ENCODE measurements around the gene DSTYK.
"Not testable (repeated sequence)": the region's sequence is repeated elsewhere in the genome, so short reads cannot be mapped to it uniquely, and the experiment has no call there.

DSTYK gene

DNA sequence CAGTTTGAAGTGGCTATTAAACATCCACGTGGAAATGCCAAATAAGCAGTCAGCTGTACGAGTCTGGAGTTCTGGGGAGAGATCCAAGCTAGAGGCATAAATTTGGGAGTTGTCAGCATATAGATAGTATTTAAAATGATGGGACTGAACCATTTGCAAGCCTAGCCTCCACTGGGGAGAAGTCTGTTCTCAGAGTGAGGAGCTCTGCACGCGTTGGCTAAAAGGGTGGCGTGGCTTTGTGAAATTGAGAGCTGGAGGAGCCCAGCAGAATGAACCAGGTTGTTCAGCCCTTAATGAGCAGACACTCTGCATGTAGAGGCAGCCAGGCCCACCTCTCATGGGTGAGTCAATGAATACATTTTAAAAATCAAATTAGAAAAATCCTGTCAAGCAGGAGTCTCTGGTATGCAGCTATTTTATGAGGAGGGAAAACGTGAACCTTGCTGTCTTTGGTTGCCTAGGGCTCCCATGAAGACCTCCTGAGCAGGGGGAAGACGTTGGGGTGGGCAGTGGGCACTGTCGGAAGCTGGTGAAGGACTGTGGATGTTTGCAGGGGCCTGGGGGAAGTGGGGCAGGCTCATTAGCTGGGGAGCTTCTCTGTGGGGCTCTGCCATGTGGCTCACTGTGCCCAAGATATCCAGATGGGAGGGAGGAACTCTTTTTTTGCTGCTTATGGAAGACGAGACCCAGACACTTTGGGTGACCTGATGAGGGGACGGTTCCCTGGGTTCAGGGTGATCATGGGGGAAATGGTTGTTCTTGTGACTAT, 35.0 kb upstream of the DSTYK start:
- no peak for ATAC-seq
- no peaks in the 10 kb centered on the region for H3K9me3 Mint-ChIP-seq
- H3K27ac Mint-ChIP-seq, result no peak overlapping the region
- H3K4me1 Mint-ChIP-seq, result peaks cover 15% of the 10 kb centered on the region
- H3K4me3 Mint-ChIP-seq, result no peak overlapping the region
- H3K36me3 Mint-ChIP-seq, result no peaks in the 10 kb centered on the region
- DNase-seq (ENCODE audit: low spot score in 2 of 2), result no peak

DNA sequence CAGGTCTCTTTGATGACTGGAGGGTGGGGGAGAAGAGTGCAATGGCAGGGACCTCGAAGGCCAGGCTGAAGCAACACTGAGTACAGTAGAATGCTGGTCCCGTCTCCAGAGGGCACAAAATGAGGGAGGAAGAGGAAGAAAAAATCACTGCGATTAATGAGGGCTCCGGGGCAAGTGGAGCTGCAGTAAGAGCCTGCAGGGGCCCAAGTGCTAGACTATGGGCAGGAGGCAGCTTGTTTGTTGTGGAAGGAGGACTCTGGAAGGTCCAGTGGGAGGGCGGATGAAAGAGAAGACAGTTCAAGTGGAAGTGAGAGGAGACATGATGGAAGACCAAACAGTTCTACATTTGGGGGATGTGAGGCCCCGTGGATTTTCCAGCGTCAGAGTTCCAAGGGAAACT, 33.6 kb upstream of the DSTYK start:
- Mint-ChIP-seq H3K36me3 (no peaks in the 10 kb centered on the region), H3K4me3 (no peak overlapping the region), H3K4me1 (peaks cover 15% of the 10 kb centered on the region), H3K9me3 (no peaks in the 10 kb centered on the region), H3K27ac (no peak overlapping the region)
- DNase-seq (ENCODE audit: low spot score in 2 of 2) (no peak), ATAC-seq (no peak)

DNA sequence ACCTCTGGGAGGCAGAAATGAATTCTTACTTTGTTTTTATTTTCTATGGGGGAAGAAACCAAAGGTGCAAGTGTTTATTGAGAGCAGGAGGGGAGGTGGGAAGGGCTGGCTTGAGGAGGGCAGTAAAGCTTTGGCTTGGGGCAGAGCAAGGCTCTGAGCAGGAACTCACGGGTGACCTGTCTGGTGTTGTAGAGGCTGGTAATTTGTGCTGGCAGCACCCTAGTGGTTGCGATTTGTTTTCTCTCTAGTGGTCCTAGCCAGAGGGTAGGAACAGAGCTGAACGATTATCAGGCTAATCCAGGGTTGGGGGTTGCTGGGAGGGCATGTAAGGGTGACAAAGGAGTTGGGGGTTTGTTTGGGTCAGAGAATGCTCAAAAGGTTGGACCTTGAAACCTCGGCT, 32.9 kb upstream of the DSTYK start:
- peaks cover 15% of the 10 kb centered on the region for H3K4me1 Mint-ChIP-seq
- no peak overlapping the region for H3K27ac Mint-ChIP-seq
- H3K36me3 Mint-ChIP-seq, result no peaks in the 10 kb centered on the region
- H3K9me3 Mint-ChIP-seq, result no peaks in the 10 kb centered on the region
- H3K4me3 Mint-ChIP-seq, result no peak overlapping the region
- ATAC-seq (no peak), DNase-seq (ENCODE audit: low spot score in 2 of 2) (no peak)

DNA sequence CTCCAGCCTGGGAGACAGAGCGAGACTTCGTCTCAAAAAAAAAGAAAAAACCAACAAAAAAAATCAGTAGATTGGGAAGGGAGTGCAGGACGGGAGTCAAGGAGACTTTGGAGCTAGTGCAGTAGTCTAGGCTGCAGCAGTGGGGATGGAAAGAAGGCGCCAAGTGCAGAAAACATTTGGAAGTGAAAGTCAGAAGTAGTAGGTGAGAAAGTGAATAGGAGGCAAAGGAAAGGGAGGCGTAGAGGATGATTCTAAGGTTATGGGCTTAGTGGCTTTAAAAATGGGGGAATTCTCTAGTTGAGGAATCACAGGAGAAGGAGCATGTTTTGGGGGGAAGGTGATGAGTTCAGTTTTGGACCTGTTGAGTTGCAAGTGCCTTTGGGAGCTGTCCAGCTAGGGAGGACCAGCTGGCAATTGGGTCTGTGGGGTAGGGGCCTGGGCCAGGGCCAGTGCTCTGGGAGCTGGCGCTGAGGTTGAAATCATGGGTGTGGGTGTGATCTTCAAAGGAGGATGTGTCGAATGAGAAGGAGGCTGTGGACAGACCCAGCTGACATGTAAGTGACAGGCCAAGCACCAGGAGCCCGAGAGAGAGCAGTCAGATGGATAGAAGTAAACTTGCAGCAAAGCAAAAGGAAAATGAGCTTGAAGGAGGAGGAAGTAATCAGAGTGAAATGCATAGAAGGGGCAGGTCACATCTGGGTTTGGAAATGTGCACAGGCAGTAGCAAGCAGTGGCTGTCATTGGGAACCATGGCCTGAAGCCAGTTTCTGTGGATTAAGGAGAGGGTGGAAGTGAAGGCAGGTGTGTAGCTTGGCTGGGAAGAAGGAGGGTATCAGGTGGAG, 32.1 kb upstream of the DSTYK start:
- no peaks in the 10 kb centered on the region for H3K9me3 Mint-ChIP-seq
- ATAC-seq (no peak), DNase-seq (ENCODE audit: low spot score in 2 of 2) (no peak)
- peaks cover 15% of the 10 kb centered on the region for H3K4me1 Mint-ChIP-seq
- H3K36me3 Mint-ChIP-seq, result peaks cover under 1% of the 10 kb centered on the region
- H3K4me3 Mint-ChIP-seq, result no peak overlapping the region
- H3K27ac Mint-ChIP-seq, result no peak overlapping the region

DNA sequence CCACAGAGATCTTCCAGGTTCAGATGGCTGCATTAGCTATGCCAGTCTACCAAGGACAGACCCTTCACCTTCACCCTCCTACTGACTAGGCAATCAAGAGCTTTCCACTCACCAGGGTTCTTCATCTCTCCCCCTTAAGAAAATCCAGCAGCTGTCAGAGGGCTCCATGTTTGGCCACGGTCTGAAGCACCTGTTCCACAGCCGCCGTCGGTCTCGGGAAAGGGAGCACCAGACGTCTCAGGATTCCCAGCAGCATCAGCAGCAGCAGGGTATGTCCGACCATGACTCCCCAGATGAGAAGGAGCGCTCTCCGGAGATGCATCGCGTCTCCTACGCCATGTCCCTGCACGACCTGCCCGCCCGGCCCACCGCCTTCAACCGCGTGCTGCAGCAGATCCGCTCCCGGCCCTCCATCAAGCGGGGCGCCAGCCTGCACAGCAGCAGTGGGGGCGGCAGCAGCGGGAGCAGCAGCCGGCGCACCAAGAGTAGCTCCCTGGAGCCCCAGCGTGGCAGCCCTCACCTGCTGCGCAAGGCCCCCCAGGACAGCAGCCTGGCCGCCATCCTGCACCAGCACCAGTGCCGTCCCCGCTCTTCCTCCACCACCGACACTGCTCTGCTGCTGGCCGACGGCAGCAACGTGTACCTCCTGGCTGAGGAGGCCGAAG, 30.0 kb upstream of the DSTYK start:
- no peaks in the 10 kb centered on the region for H3K9me3 Mint-ChIP-seq
- H3K27ac Mint-ChIP-seq, result no peak overlapping the region
- no peak for ATAC-seq
- H3K4me1 Mint-ChIP-seq, result peaks cover 25% of the 10 kb centered on the region
- DNase-seq (ENCODE audit: low spot score in 2 of 2), result no peak
- H3K4me3 Mint-ChIP-seq, result no peak overlapping the region
- peaks cover 6% of the 10 kb centered on the region for H3K36me3 Mint-ChIP-seq

DNA sequence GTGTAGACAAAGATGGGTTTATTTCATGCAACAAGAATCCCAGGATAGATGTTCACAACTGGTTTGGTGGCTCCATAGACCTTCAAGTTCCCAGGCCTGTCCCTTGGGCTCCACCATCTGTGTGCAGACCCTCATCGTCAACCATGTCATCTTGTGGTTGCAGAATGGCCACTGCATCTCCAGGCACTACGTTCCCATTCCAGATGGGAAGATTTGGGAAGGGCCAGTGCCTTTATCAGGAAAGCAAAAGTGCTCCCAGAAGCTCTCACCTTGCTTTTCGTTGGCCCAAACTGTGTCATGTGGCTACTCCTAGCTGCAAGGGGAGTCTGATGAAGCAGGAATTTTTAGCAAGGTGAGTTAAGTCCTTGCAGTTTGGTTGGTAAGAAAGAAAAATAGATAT, 29.1 kb upstream of the DSTYK start:
- DNase-seq (ENCODE audit: low spot score in 2 of 2) (no peak), ATAC-seq (no peak)
- Mint-ChIP-seq H3K4me1 (peaks cover 16% of the 10 kb centered on the region), H3K36me3 (peaks cover 6% of the 10 kb centered on the region), H3K9me3 (no peaks in the 10 kb centered on the region), H3K4me3 (no peak overlapping the region), H3K27ac (no peak overlapping the region)

DNA sequence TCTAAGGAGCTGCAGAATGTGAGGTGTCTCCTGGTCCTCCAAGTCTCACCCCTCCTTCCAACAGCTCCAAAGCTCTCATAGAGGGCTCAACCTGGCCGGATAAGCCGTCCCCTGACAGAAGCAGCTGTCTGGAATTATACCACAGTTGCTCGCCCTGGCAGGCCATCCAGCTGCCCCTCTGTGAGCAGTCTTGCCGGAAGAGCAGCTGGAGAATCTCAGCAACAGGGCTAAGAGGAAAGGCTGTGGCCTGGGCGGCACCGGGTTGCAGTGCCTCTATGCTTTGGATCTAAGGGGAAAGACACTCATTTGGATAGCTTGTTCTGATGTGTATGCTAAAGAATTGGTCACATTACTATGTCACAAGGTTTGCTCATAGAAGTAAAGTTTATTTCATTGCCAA, 28.6 kb upstream of the DSTYK start:
- ATAC-seq (peak; percentile 81), DNase-seq (ENCODE audit: low spot score in 2 of 2) (no peak)
- Mint-ChIP-seq H3K36me3 (peaks cover 6% of the 10 kb centered on the region), H3K27ac (no peak overlapping the region), H3K9me3 (no peaks in the 10 kb centered on the region), H3K4me1 (peaks cover 16% of the 10 kb centered on the region), H3K4me3 (no peak overlapping the region)

DNA sequence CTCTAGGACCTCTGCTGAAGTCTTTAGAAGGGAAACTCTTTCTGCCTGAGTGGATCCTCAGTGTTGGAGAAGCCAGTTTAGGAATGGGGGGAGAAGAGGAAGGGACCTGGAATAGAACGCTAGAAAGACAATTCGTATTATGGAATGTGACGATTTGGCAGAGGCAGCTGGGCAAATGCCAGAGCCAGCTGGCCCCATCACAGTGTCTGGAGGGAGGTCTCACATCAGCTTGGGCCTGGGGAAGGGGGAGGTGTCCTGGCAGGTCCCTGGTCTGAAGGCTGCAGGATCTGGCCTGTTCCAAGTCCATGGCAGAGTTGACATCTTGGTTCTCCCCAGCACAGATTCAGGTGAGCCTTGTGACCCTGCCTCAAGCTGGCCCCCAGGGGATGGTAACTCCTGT, 27.6 kb upstream of the DSTYK start:
- Mint-ChIP-seq H3K9me3 (no peaks in the 10 kb centered on the region), H3K27ac (no peak overlapping the region), H3K4me3 (no peak overlapping the region), H3K36me3 (peaks cover 6% of the 10 kb centered on the region), H3K4me1 (peaks cover 16% of the 10 kb centered on the region)
- ATAC-seq (no peak), DNase-seq (ENCODE audit: low spot score in 2 of 2) (no peak)

DNA sequence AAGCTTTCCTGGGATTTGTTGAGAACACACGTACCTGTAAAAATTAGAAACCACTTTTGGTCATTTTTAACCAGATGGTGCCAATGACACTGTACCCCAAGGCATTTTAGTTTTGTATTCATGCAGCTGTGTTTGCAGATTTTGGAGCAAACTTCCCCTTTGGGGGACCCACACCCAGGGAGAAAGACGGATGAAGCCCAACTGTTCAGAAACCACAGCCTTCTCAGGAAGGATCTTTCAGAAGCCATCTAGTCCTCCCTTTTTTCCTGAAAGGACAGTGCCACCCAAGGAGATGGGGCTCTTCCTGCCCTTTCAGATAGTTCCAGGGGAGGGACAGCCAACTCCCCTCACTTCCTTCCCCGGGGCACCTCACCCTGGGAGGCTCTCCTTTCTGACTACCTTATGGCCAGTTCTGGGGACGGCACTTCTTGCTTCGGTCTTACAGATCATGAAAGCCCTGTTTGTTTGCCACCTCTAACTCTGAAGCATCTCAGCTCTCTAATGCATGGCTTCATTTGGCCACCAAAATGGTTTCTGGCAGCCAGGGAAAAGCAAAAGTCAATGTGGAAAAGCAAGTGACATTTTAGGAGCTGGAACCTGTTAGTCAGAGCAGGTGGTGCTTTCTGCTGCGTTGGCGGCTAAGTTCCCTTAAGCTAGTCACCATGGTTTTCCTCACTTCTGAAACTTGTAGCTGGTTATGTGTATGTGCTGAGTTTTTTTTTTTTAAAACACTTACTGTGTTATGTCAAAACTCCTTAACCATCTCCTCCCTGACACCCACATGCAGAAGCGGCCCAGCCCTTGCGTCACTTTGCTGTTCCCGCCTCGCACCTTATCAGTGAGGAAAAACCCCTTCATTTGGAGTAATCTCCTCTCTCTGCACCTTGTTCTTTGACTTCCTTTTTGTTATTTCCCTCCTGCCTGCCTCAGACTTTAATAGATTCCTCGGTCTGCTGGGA, 26.3 kb upstream of the DSTYK start:
- ATAC-seq (peak; percentile 82), DNase-seq (ENCODE audit: low spot score in 2 of 2) (no peak)
- peak overlapping the region; percentile 14 for H3K4me3 Mint-ChIP-seq
- peaks cover 9% of the 10 kb centered on the region for H3K36me3 Mint-ChIP-seq
- H3K9me3 Mint-ChIP-seq, result no peaks in the 10 kb centered on the region
- H3K4me1 Mint-ChIP-seq, result peaks cover 23% of the 10 kb centered on the region
- peak overlapping the region; percentile 82 for H3K27ac Mint-ChIP-seq

DNA sequence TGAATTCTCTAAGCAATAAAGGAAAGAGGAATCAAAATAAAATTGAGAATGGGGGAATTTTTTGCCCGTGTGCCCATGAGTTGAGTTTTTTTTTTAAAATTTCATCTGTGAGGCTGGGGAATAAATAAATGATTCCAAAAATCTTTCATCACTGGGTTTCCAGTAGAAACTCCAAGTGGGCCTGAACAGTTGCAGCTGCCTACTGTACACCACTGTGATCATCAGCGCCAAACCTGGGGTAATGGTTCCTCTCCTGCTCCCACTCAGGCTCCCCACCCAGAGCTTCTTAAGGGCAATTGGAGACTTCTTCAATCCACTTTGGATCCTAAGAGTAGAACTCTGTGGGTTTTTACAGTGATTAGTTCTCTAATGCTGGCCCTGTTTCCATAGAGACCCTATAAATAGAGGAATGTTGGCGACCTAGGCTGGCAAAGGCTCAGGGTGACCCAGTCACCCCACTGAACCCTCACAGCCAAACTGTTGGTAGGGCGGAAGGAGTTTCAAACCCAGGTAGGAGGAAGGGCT, 25.5 kb upstream of the DSTYK start:
- ATAC-seq, result no peak
- Mint-ChIP-seq H3K4me1 (peaks cover 30% of the 10 kb centered on the region), H3K4me3 (no peak overlapping the region), H3K36me3 (peaks cover 11% of the 10 kb centered on the region), H3K27ac (peak overlapping the region; percentile 82), H3K9me3 (no peaks in the 10 kb centered on the region)
- no peak for DNase-seq (ENCODE audit: low spot score in 2 of 2)

DNA sequence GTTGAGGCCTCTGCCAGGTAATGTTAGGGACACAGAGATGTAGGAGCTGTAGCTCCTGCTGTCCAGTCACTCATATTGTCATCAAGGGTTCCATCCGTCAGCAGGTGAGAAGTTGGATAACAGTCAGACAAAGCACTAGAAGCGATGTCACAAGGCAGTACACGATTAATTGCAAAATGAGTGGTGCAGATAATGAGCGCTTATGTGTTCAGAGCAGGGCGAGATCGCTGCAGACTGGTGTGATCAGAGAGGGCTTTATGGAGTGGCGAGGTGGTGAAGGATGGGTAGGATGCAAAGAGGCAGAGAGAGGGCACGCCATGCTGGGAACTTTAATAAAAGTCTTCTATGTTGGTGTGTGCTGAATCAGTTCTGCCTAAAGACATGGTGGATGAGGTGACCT, 25.0 kb upstream of the DSTYK start:
- Mint-ChIP-seq H3K4me3 (no peak overlapping the region), H3K27ac (no peak overlapping the region), H3K4me1 (peaks cover 32% of the 10 kb centered on the region), H3K36me3 (peaks cover 11% of the 10 kb centered on the region), H3K9me3 (no peaks in the 10 kb centered on the region)
- no peak for DNase-seq (ENCODE audit: low spot score in 2 of 2)
- no peak for ATAC-seq

DNA sequence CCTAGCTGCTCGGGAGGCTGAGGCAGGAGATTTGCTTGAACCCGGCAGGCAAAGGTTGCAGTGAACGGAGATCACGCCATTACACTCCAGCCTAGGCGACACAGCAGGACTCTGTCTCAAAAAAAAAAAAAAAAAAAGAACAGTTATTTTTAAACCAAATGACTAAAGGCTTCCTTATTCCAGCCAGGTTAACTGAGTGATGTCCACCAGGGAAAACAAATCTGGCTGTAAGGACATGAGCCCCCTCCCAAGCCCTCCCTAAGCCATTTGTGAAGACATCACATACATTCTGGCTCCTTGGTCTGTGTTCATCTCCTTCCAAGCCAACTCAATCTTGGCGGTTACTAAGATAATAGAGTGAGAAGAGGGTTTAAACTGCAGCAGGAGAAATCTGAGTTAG, 24.4 kb upstream of the DSTYK start:
- Mint-ChIP-seq H3K4me3 (no peak overlapping the region), H3K27ac (no peak overlapping the region), H3K4me1 (peaks cover 32% of the 10 kb centered on the region), H3K36me3 (peaks cover 11% of the 10 kb centered on the region), H3K9me3 (no peaks in the 10 kb centered on the region)
- ATAC-seq (no peak), DNase-seq (ENCODE audit: low spot score in 2 of 2) (no peak)

DNA sequence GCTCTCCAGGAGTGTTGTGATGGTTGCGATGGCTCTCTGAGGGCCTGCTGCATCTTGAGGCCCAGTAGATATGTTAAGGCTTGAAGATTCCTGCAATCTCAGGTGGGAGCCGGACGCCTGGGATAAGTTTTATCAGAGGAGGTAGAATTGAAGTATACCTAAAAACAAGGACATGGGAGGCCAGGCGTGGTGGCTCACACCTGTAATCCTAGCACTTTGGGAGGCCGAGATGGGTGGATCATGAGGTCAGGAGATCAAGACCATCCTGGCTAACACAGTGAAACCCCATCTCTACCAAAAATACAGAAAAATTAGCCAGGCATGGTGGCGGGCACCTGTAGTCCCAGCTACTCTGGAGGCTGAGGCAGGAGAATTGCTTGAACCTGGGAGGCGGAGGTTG, 22.5 kb upstream of the DSTYK start:
- peaks cover 48% of the 10 kb centered on the region for H3K4me1 Mint-ChIP-seq
- not testable (repeated sequence) for H3K4me3 Mint-ChIP-seq; ATAC-seq; DNase-seq (ENCODE audit: low spot score in 2 of 2); H3K9me3 Mint-ChIP-seq; H3K27ac Mint-ChIP-seq
- peaks cover 11% of the 10 kb centered on the region for H3K36me3 Mint-ChIP-seq

DNA sequence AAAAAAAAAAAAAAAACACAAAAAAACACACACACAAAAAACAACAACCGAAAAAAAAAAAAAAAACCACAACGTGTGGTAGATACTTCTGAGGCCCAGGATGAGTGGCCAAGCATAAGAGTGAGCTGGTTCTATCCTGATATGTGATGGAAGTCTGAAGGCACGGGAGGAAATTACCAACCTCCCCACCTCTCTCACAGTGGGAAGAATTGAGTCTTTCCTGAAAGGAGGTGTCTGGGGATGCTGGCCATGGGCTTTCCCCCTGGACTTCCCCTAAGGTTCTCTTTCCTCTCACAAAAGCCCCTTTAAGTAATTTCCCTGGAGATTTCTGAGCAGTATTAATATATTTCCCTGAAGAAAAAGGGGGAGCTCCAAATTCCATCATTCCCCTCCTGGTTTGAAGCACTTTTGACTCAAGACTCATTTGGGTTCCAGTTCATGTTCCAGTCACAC, 21.5 kb upstream of the DSTYK start:
- Mint-ChIP-seq H3K36me3 (peaks cover 11% of the 10 kb centered on the region), H3K4me3 (no peak overlapping the region), H3K4me1 (peaks cover 49% of the 10 kb centered on the region), H3K27ac (peak overlapping the region; percentile 26), H3K9me3 (no peaks in the 10 kb centered on the region)
- DNase-seq (ENCODE audit: low spot score in 2 of 2) (no peak), ATAC-seq (peak; percentile 35)

All from stimulated activated effector memory CD8-positive, alpha-beta T cell treated with anti-CD3 and anti-CD28 coated beads, Interleukin-12 subunit alpha, Interleukin-12 subunit beta, amount 100 ng/mL, for 72 hours (primary cell).